ENCODE results near the gene BRICD5. TPM values are rescaled to one million over a fixed set of nuclear protein-coding genes. Genes with fewer than 3 reads are reported as not detected.
"Not testable (repeated sequence)": the region's sequence is repeated elsewhere in the genome, so short reads cannot be mapped to it uniquely, and the experiment has no call there.

Gene BRICD5
- total RNA-seq (2014; rRNA removed; shearing (Covaris generic)), result 2.1 and 2.9 TPM in 2 replicates
- 31.1 and 48.3 TPM in 2 replicates for polyA plus RNA-seq (2014; cell fraction: nucleus; rRNA removed)

- no peak for DNase-seq (ENCODE audit: extremely low read depth, low read depth)
Measured at GRCh38 chr16:2210386-2211365, at the start of gene BRICD5. BRICD5 (minus strand) TSS chr16:2210863; CDS start chr16:2210833, 30 bp downstream.

- no peak for DNase-seq (ENCODE audit: extremely low read depth, low read depth)
Measured at GRCh38 chr16:2260250-2260649, 49.6 kb upstream of the BRICD5 start.

GRCh38 chr16:2258530-2258929 lies 47.9 kb upstream of the BRICD5 start:
- DNase-seq (ENCODE audit: extremely low read depth, low read depth), result not testable (repeated sequence)

- DNase-seq (ENCODE audit: extremely low read depth, low read depth), result no peak
Measured at GRCh38 chr16:2257726-2258125, 47.1 kb upstream of the BRICD5 start.

GRCh38 chr16:2256531-2257140 lies 46.0 kb upstream of the BRICD5 start:
- DNase-seq (ENCODE audit: extremely low read depth, low read depth), result no peak

GRCh38 chr16:2253293-2253692 lies 42.6 kb upstream of the BRICD5 start:
- DNase-seq (ENCODE audit: extremely low read depth, low read depth), result no peak

- DNase-seq (ENCODE audit: extremely low read depth, low read depth), result no peak
Measured at GRCh38 chr16:2252806-2253148, 42.1 kb upstream of the BRICD5 start.

- peak; percentile 95 for DNase-seq (ENCODE audit: extremely low read depth, low read depth)
Measured at GRCh38 chr16:2251296-2252111, 40.8 kb upstream of the BRICD5 start, which contains the start of gene ECI1. ECI1 (minus strand) TSS chr16:2251587; CDS start chr16:2251566, 21 bp downstream.

- DNase-seq (ENCODE audit: extremely low read depth, low read depth), result no peak
Measured at GRCh38 chr16:2250652-2251295, 40.1 kb upstream of the BRICD5 start.

GRCh38 chr16:2246301-2246885 lies 35.7 kb upstream of the BRICD5 start:
- no peak for DNase-seq (ENCODE audit: extremely low read depth, low read depth)

GRCh38 chr16:2244926-2245795 lies 34.5 kb upstream of the BRICD5 start:
- no peak for DNase-seq (ENCODE audit: extremely low read depth, low read depth)

- DNase-seq (ENCODE audit: extremely low read depth, low read depth), result no peak
Measured at GRCh38 chr16:2244301-2244700, 33.6 kb upstream of the BRICD5 start.

GRCh38 chr16:2243781-2244180 lies 33.1 kb upstream of the BRICD5 start:
- no peak for DNase-seq (ENCODE audit: extremely low read depth, low read depth)

GRCh38 chr16:2243031-2243528 lies 32.4 kb upstream of the BRICD5 start:
- no peak for DNase-seq (ENCODE audit: extremely low read depth, low read depth)

GRCh38 chr16:2242598-2242997 lies 31.9 kb upstream of the BRICD5 start:
- DNase-seq (ENCODE audit: extremely low read depth, low read depth), result no peak

- not testable (repeated sequence) for DNase-seq (ENCODE audit: extremely low read depth, low read depth)
Measured at GRCh38 chr16:2240331-2240730, 29.7 kb upstream of the BRICD5 start.

- no peak for DNase-seq (ENCODE audit: extremely low read depth, low read depth)
Measured at GRCh38 chr16:2238838-2239675, 28.4 kb upstream of the BRICD5 start.
